ENCODE results near the gene ACO2.

Gene ACO2

GRCh38 chr22:41487037-41487935, 18.4 kb downstream of the ACO2 start:
- H3K4me1 ChIP-seq, result peaks cover 78% of the 10 kb centered on the region
- H3K27ac ChIP-seq, result no peak overlapping the region
- no peak overlapping the region for H3K4me2 ChIP-seq

GRCh38 chr22:41488076-41488475, 19.2 kb downstream of the ACO2 start:
- Histone ChIP-seq H3K36me3 (peaks cover 22% of the 10 kb centered on the region; the same call in 1 of the 2 replicates), H3K4me3 (no peak overlapping the region), H3K9me3 (no peaks in the 10 kb centered on the region), H3K9ac (no peak overlapping the region), H3K4me2 (no peak overlapping the region), H3K27ac (no peak overlapping the region), H3K27me3 (no peaks in the 10 kb centered on the region), H4K20me1 (peaks cover 84% of the 10 kb centered on the region), H3K4me1 (peaks cover 70% of the 10 kb centered on the region)
- no peak for TF ChIP-seq Cebpa-rat (IDR thresholded peaks at IDR 0.05)

More at GRCh38 chr22:41487037-41487935, 18.4 kb downstream of the ACO2 start:
- Histone ChIP-seq H3K4me3 (no peak overlapping the region), H3K9me3 (no peaks in the 10 kb centered on the region), H3K36me3 (0 out of 2 replicates have a peak, but pooled peaks cover 15% of the 10 kb centered on the region), H4K20me1 (peaks cover 88% of the 10 kb centered on the region), H3K27me3 (no peaks in the 10 kb centered on the region), H3K9ac (no peak overlapping the region)
- no peak for TF ChIP-seq Cebpa-rat (IDR thresholded peaks at IDR 0.05)

GRCh38 chr22:41488596-41489385, 19.9 kb downstream of the ACO2 start:
- no peak overlapping the region for H3K27ac ChIP-seq
- H4K20me1 ChIP-seq, result peaks cover 84% of the 10 kb centered on the region
- H3K27me3 ChIP-seq, result no peaks in the 10 kb centered on the region
- H3K9ac ChIP-seq, result no peak overlapping the region
- H3K4me1 ChIP-seq, result peaks cover 63% of the 10 kb centered on the region
- TF ChIP-seq Cebpa-rat (IDR thresholded peaks at IDR 0.05), result no peak
- H3K4me3 ChIP-seq, result no peak overlapping the region
- H3K36me3 ChIP-seq, result peaks cover 25% of the 10 kb centered on the region
- no peaks in the 10 kb centered on the region for H3K9me3 ChIP-seq
- H3K4me2 ChIP-seq, result 0 out of 2 replicates have a peak overlapping the region, but pooled peaks have one; percentile 55

GRCh38 chr22:41491374-41492100, 22.6 kb downstream of the ACO2 start:
- H3K27me3 ChIP-seq, result no peaks in the 10 kb centered on the region

GRCh38 chr22:41498303-41498835, 29.5 kb downstream of the ACO2 start:
- H3K4me2 ChIP-seq, result no peak overlapping the region

More at GRCh38 chr22:41491374-41492100, 22.6 kb downstream of the ACO2 start:
- H3K27ac ChIP-seq, result no peak overlapping the region
- peaks cover 49% of the 10 kb centered on the region for H3K36me3 ChIP-seq
- no peak overlapping the region for H3K4me2 ChIP-seq
- H3K9ac ChIP-seq, result no peak overlapping the region
- H4K20me1 ChIP-seq, result peaks cover 88% of the 10 kb centered on the region
- TF ChIP-seq Cebpa-rat (IDR thresholded peaks at IDR 0.05), result no peak
- no peak overlapping the region for H3K4me3 ChIP-seq
- H3K9me3 ChIP-seq, result no peaks in the 10 kb centered on the region
- H3K4me1 ChIP-seq, result peaks cover 39% of the 10 kb centered on the region

GRCh38 chr22:41499624-41500280, 30.8 kb downstream of the ACO2 start:
- H3K4me2 ChIP-seq, result 0 out of 2 replicates have a peak overlapping the region, but pooled peaks have one; percentile 11
- 0 out of 2 replicates have a peak overlapping the region, but pooled peaks have one; percentile 14 for H3K9ac ChIP-seq
- peaks cover 37% of the 10 kb centered on the region for H3K4me1 ChIP-seq
- TF ChIP-seq Cebpa-rat (IDR thresholded peaks at IDR 0.05), result no peak
- H4K20me1 ChIP-seq, result peaks cover 75% of the 10 kb centered on the region
- peaks cover 85% of the 10 kb centered on the region for H3K36me3 ChIP-seq
- H3K27me3 ChIP-seq, result no peaks in the 10 kb centered on the region
- H3K9me3 ChIP-seq, result no peaks in the 10 kb centered on the region
- H3K4me3 ChIP-seq, result no peak overlapping the region
- no peak overlapping the region for H3K27ac ChIP-seq

More at GRCh38 chr22:41498303-41498835, 29.5 kb downstream of the ACO2 start:
- H3K36me3 ChIP-seq, result peaks cover 87% of the 10 kb centered on the region
- H3K27ac ChIP-seq, result no peak overlapping the region
- peaks cover 78% of the 10 kb centered on the region for H4K20me1 ChIP-seq
- H3K4me3 ChIP-seq, result no peak overlapping the region
- H3K9ac ChIP-seq, result no peak overlapping the region
- H3K27me3 ChIP-seq, result no peaks in the 10 kb centered on the region
- H3K9me3 ChIP-seq, result no peaks in the 10 kb centered on the region
- H3K4me1 ChIP-seq, result peaks cover 23% of the 10 kb centered on the region
- no peak for TF ChIP-seq Cebpa-rat (IDR thresholded peaks at IDR 0.05)

- H3K4me1 ChIP-seq, result peaks cover 43% of the 10 kb centered on the region
- no peaks in the 10 kb centered on the region for H3K27me3 ChIP-seq
- no peak overlapping the region for H3K4me2 ChIP-seq
- peaks cover 75% of the 10 kb centered on the region for H4K20me1 ChIP-seq
- H3K9me3 ChIP-seq, result no peaks in the 10 kb centered on the region
- H3K36me3 ChIP-seq, result peaks cover 85% of the 10 kb centered on the region
- H3K4me3 ChIP-seq, result no peak overlapping the region
- TF ChIP-seq Cebpa-rat (IDR thresholded peaks at IDR 0.05), result no peak
- no peak overlapping the region for H3K27ac ChIP-seq
- H3K9ac ChIP-seq, result no peak overlapping the region
Measured at GRCh38 chr22:41500303-41500702, 31.4 kb downstream of the ACO2 start.

- H3K27ac ChIP-seq, result no peak overlapping the region
- peaks cover 67% of the 10 kb centered on the region for H4K20me1 ChIP-seq
- H3K36me3 ChIP-seq, result peaks cover 85% of the 10 kb centered on the region
- H3K4me2 ChIP-seq, result no peak overlapping the region
- no peak overlapping the region for H3K4me3 ChIP-seq
- no peak overlapping the region for H3K9ac ChIP-seq
- H3K27me3 ChIP-seq, result no peaks in the 10 kb centered on the region
- TF ChIP-seq Cebpa-rat (IDR thresholded peaks at IDR 0.05), result no peak
- peaks cover 52% of the 10 kb centered on the region for H3K4me1 ChIP-seq
- no peaks in the 10 kb centered on the region for H3K9me3 ChIP-seq
Measured at GRCh38 chr22:41501209-41501608, 32.3 kb downstream of the ACO2 start.

Data from BLaER1 (cell line).